OCI-LY3 (cell line): Measurements from ENCODE around the gene FAM107B.

Experiments used
- H2AFZ ChIP-seq: fragments of 200-600, 300-600 bp; shearing (Covaris generic); 2 replicates; pipeline ENCODE4 v1.6.0; 2014; ENCODE audit warnings: antibody characterized with exemption, low read depth, low read length
- H3K27ac ChIP-seq: fragments of 200-600, 300-600 bp; sonication (generic); 2 replicates; pipeline ENCODE4 v1.5.1; 2014; ENCODE audit warnings: mild to moderate bottlenecking, low read length, moderate library complexity, mixed read lengths
- H3K27me3 ChIP-seq: fragments of 200-600, 300-600 bp; sonication (generic); 2 replicates; pipeline ENCODE4 v1.6.1; 2014; ENCODE audit warnings: low read depth, low read length, mixed read lengths
- H3K36me3 ChIP-seq: fragments of 200-600, 300-600 bp; sonication (generic); replicated peaks from 2 replicates; pipeline ENCODE3; 2014; ENCODE audit warnings: low read depth, low read length, mixed read lengths
- H3K4me1 ChIP-seq: fragments of 300-600, 200-600 bp; sonication (generic); 2 replicates; pipeline ENCODE4 v1.6.1; 2014; ENCODE audit warnings: low read length, mixed read lengths
- H3K4me2 ChIP-seq: fragments of 200-600, 300-600 bp; sonication (generic); 2 replicates; pipeline ENCODE4 v1.6.1; 2014; ENCODE audit warnings: low read length, mixed read lengths
- H3K4me3 ChIP-seq: fragments of 300-600, 200-600 bp; sonication (generic); 2 replicates; pipeline ENCODE4 v1.5.1; 2014; ENCODE audit warnings: antibody characterized with exemption, mild to moderate bottlenecking, low read length, moderate library complexity
- H3K79me2 ChIP-seq: fragments of 300-600, 200-600 bp; shearing (Covaris generic); 2 replicates; pipeline ENCODE4 v1.6.1; 2014; ENCODE audit warnings: mild to moderate bottlenecking, low read length, mixed read lengths
- H3K9ac ChIP-seq: fragments of 300-600, 200-600 bp; shearing (Covaris generic); 2 replicates; pipeline ENCODE4 v1.6.0; 2014; ENCODE audit warnings: mild to moderate bottlenecking, low read length, moderate library complexity
- H3K9me3 ChIP-seq: fragments of 200-600, 300-600 bp; shearing (Covaris generic); 2 replicates; pipeline ENCODE4 v1.6.1; 2014; ENCODE audit warnings: low read length, mixed read lengths; ENCODE audit not compliant: insufficient read depth
- H4K20me1 ChIP-seq: fragments of 200-600, 300-600 bp; sonication (generic); 2 replicates; pipeline ENCODE4 v1.6.1; 2016; ENCODE audit warnings: low read length, mixed read lengths; ENCODE audit not compliant: insufficient read depth
- EZH2phosphoT487 ChIP-seq: fragments of 200-600 bp; shearing (Covaris generic); IDR thresholded peaks from 2 replicates; pipeline ENCODE4 v1.6.1; 2018; ENCODE audit warnings: antibody characterized with exemption, mixed run types, low read depth
- TF ChIP-seq, protein P1 (sequence below): fragments of 200-600, 300-600 bp; sonication (generic); IDR thresholded peaks from 2 replicates; pipeline ENCODE4 v1.5.1; 2014; ENCODE audit warnings: antibody characterized with exemption, low read length, low read depth

FAM107B gene

DNA sequence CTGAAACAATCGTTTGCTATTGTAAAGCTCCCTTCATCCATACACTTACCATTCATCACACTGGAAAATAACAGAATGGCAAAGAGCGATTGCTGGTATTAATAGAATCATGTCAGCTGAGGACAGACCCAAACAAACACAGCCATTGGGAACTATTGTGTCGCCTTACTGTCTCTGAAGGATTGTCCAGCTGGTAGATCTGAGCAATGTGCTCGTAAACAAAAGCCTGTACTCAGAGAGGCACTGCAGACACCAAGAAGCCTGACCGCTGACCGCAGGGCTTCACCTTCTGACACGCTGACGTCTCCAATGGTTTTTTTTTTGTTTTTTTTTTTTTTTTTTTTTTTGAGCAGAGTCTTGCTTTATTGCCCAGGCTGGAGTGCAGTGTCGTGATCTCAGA, 292.9 kb downstream of the FAM107B start:
- no peaks in the 10 kb centered on the region for H3K9me3 ChIP-seq
- no peaks in the 10 kb centered on the region for H3K4me1 ChIP-seq
- TF ChIP-seq, protein P1, sequence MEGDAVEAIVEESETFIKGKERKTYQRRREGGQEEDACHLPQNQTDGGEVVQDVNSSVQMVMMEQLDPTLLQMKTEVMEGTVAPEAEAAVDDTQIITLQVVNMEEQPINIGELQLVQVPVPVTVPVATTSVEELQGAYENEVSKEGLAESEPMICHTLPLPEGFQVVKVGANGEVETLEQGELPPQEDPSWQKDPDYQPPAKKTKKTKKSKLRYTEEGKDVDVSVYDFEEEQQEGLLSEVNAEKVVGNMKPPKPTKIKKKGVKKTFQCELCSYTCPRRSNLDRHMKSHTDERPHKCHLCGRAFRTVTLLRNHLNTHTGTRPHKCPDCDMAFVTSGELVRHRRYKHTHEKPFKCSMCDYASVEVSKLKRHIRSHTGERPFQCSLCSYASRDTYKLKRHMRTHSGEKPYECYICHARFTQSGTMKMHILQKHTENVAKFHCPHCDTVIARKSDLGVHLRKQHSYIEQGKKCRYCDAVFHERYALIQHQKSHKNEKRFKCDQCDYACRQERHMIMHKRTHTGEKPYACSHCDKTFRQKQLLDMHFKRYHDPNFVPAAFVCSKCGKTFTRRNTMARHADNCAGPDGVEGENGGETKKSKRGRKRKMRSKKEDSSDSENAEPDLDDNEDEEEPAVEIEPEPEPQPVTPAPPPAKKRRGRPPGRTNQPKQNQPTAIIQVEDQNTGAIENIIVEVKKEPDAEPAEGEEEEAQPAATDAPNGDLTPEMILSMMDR, result no peak
- TF ChIP-seq EZH2phosphoT487, result no peak
- H3K4me3 ChIP-seq, result no peak overlapping the region
- no peaks in the 10 kb centered on the region for H4K20me1 ChIP-seq
- peaks cover 14% of the 10 kb centered on the region for H3K27me3 ChIP-seq
- H3K79me2 ChIP-seq, result no peaks in the 10 kb centered on the region
- H3K4me2 ChIP-seq, result no peak overlapping the region
- no peak overlapping the region for H3K9ac ChIP-seq
- H3K27ac ChIP-seq, result no peak overlapping the region
- H3K36me3 ChIP-seq, result no peaks in the 10 kb centered on the region
- H2AFZ ChIP-seq, result no peak overlapping the region

DNA sequence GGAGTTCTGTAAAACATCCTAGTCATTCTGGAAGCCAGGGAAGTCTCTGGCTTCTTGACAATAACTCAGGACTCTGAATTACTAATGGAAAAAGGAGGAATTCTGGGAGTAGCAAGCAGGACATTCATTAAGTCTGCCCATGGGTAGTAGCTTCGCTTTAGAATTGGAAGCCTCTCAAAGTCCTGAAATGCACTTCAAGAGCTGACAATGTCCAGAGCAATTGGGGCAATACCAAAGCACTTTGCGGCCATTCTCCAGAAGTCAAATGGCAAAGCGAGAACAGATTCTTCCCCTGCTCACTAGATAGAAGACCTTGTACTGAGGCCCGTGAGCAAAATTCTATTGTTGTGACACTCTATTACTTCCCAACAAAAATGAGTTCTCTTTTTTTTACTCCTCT, 293.7 kb downstream of the FAM107B start:
- TF ChIP-seq, protein P1, result no peak
- TF ChIP-seq EZH2phosphoT487, result no peak
- Histone ChIP-seq H3K9ac (no peak overlapping the region), H3K4me3 (no peak overlapping the region), H3K9me3 (no peaks in the 10 kb centered on the region), H3K4me2 (no peak overlapping the region), H3K27me3 (peaks cover 21% of the 10 kb centered on the region), H4K20me1 (no peaks in the 10 kb centered on the region), H3K27ac (no peak overlapping the region), H3K36me3 (no peaks in the 10 kb centered on the region), H3K79me2 (no peaks in the 10 kb centered on the region), H3K4me1 (no peaks in the 10 kb centered on the region), H2AFZ (no peak overlapping the region)

DNA sequence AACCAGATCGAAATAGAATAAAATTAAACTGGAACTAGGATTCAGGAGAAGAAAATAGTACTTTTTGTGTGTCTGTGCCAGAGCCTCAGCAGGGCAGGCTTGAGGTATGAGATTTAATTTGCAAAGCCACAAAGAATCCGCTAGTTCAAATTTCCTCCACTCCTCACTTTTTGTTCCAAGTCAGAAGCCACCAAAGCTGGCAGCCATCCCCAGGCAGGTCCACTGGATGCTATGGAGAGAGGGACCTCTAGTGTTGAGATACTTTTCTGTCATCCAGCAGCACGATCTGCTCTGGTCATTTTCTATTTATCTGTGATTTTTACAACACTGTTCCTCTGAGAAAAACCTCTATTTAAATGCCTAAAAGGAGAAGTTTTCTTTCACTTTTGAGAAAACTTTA, 296.1 kb downstream of the FAM107B start:
- no peaks in the 10 kb centered on the region for H3K4me1 ChIP-seq
- H3K9me3 ChIP-seq, result no peaks in the 10 kb centered on the region
- no peak overlapping the region for H3K4me2 ChIP-seq
- H3K27ac ChIP-seq, result no peak overlapping the region
- no peak overlapping the region for H3K4me3 ChIP-seq
- no peak for TF ChIP-seq EZH2phosphoT487
- TF ChIP-seq, protein P1, result peak; percentile 55
- peaks cover 26% of the 10 kb centered on the region for H3K27me3 ChIP-seq
- H3K79me2 ChIP-seq, result no peaks in the 10 kb centered on the region
- H3K9ac ChIP-seq, result no peak overlapping the region
- no peaks in the 10 kb centered on the region for H4K20me1 ChIP-seq
- no peaks in the 10 kb centered on the region for H3K36me3 ChIP-seq
- no peak overlapping the region for H2AFZ ChIP-seq

DNA sequence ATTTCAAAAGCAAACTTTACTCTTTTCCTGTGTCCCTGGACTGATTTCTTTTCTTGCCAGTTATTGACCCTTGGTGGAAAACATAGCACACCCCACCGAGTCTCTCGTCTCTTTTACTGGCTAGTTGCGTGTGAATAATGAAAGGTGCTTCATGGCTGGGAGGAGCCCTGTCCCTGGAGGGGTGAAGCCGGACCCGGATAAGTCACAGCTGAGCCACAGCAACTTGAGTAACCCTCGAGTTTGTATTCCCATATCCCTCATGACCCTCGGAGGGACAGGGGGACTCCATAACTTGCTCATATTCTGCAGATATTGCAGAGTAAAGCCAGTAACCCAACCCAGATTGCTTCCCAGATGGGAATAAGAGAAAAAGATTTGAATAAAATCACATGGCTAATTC, 296.5 kb downstream of the FAM107B start:
- no peaks in the 10 kb centered on the region for H3K36me3 ChIP-seq
- no peak overlapping the region for H2AFZ ChIP-seq
- no peaks in the 10 kb centered on the region for H3K4me1 ChIP-seq
- no peaks in the 10 kb centered on the region for H4K20me1 ChIP-seq
- no peaks in the 10 kb centered on the region for H3K9me3 ChIP-seq
- TF ChIP-seq, protein P1, result no peak
- TF ChIP-seq EZH2phosphoT487, result no peak
- H3K27ac ChIP-seq, result no peak overlapping the region
- H3K4me3 ChIP-seq, result no peak overlapping the region
- H3K79me2 ChIP-seq, result no peaks in the 10 kb centered on the region
- H3K27me3 ChIP-seq, result peaks cover 28% of the 10 kb centered on the region
- no peak overlapping the region for H3K9ac ChIP-seq
- H3K4me2 ChIP-seq, result no peak overlapping the region
